Astrocyte of the cerebellum (primary cell): ENCODE measurements around the gene TSPAN4.

Experiments
- DNase-seq: peaks from one replicate; pipeline ENCODE4 v3.0.0-alpha.2; 2011; ENCODE audit warnings: low read depth
- H3K4me3 ChIP-seq: 2 replicates; pipeline ENCODE4 v1.5.1; 2011; ENCODE audit warnings: mild to moderate bottlenecking, low read depth, low read length, moderate library complexity
- CTCF ChIP-seq: IDR thresholded peaks from 2 replicates; pipeline ENCODE4 v1.5.1; 2012; ENCODE audit warnings: low read length, low read depth, moderate library complexity, mild to moderate bottlenecking; ENCODE audit errors: missing control alignments
- in situ Hi-C: cut with HindIII; loops from 2 replicates; pipeline ENCODE4 v1.10.0; 2017; ENCODE audit warnings: low sequenced_read_pairs

TSPAN4 gene

GRCh38 chr11:853682-854448, 11.2 kb downstream of the TSPAN4 start:
- DNase-seq: no peak
- no peak for TF ChIP-seq CTCF
- H3K4me3 ChIP-seq: no peak overlapping the region
- in situ Hi-C loops: no loop called here

GRCh38 chr11:854601-855329, 12.1 kb downstream of the TSPAN4 start:
- H3K4me3 ChIP-seq: no peak overlapping the region
- no peak for TF ChIP-seq CTCF
- in situ Hi-C loops: no loop called here
- no peak for DNase-seq

DNA sequence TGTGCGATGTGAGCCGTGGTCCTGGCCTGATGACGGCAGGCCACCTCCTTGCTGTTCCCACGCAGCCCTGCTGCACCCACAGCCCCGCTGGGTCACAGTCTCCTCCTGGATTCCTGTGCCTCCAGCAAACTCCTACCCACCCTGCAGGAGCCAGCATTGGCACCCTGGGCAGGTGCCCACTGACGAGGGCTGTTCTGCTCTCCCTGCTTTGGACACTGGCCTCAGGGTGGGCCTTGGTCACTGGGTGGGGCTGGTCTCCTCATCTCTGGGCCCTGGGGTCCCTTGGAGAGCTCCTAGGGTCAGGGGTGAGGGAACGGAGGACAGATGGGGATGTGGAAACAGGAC, 12.7 kb downstream of the TSPAN4 start:
- in situ Hi-C loops: no loop called here
- DNase-seq: no peak
- H3K4me3 ChIP-seq: no peak overlapping the region
- no peak for TF ChIP-seq CTCF

- no peak overlapping the region for H3K4me3 ChIP-seq
- DNase-seq: no peak
- in situ Hi-C loops: no loop called here
- no peak for TF ChIP-seq CTCF
These were observed 13.1 kb downstream of the TSPAN4 start for GRCh38 chr11:855796-856195.

DNA sequence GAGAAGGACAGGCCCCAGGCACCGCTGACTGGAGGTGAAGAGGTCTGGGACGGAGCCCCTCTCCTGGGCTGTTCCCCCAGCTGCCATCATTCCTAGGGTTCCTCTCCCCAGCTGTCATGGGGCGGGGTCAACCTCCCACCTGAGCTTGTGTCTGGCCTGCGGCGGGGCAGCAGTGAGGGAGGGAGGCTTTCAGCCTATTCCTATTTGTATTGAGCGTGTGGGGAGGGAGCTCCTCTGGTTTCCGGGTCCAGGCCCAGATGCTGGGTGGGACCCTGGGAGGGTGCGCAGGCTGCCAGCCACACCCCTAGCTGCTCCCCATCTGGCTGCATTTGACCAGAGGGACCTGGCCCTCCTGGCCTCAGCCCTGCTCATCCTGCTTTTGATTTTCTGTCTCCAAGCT, 13.7 kb downstream of the TSPAN4 start:
- no peak overlapping the region for H3K4me3 ChIP-seq
- in situ Hi-C loops: no loop called here

More for the DNA sequence above, 13.7 kb downstream of the TSPAN4 start:
- TF ChIP-seq CTCF: no peak
- DNase-seq: no peak
